AG09309 (cell line): Measurements from ENCODE around the gene RASL11B.

Experiments used
- DNase-seq: peaks from one replicate; pipeline ENCODE4 v3.0.0-alpha.2; 2010; ENCODE audit warnings: low read depth
- H3K4me3 ChIP-seq: 2 replicates; pipeline ENCODE4 v1.5.1; 2011; ENCODE audit warnings: mild to moderate bottlenecking, low read depth, low read length, moderate library complexity; ENCODE audit not compliant: control insufficient read depth
- CTCF ChIP-seq: IDR thresholded peaks from 2 replicates; pipeline ENCODE4 v1.5.1; 2011; ENCODE audit warnings: mild to moderate bottlenecking, low read depth, low read length, inconsistent platforms; ENCODE audit not compliant: insufficient read depth, control insufficient read depth; ENCODE audit errors: missing control alignments

RASL11B gene

DNA sequence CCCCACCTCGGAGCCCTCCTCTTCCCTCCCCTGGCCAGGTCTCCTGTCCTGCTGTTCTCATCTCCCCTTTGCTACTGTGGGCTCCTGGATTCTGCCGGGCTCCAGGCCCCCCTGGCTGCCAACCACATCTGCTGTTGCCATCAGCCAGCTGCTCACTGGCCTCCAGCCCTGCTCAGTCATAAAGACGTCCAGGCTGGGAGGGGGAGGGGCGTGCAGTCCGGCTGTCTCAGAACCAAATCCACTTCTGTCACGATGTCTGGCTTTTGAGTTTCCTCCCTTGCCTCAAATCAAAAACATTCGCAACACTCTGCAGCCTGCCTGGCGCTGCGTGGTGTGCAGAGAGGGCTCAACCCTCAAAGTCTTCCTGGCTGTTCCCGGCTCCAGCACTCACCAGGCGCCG is 7.1 kb downstream of the RASL11B start:
- no peak overlapping the region for H3K4me3 ChIP-seq

GRCh38 chr4:52869656-52870055 is 7.5 kb downstream of the RASL11B start:
- no peak for DNase-seq
- TF ChIP-seq CTCF, result no peak
- H3K4me3 ChIP-seq, result no peak overlapping the region

More for the DNA sequence above, 7.1 kb downstream of the RASL11B start:
- no peak for TF ChIP-seq CTCF
- no peak for DNase-seq

- no peak overlapping the region for H3K4me3 ChIP-seq
- TF ChIP-seq CTCF, result no peak
- DNase-seq, result no peak
Observed at GRCh38 chr4:52870225-52870624, 8.1 kb downstream of the RASL11B start.

- H3K4me3 ChIP-seq, result no peak overlapping the region
- no peak for DNase-seq
- no peak for TF ChIP-seq CTCF
Observed at GRCh38 chr4:52873191-52873590, 11.1 kb downstream of the RASL11B start.

- no peak overlapping the region for H3K4me3 ChIP-seq
- DNase-seq, result no peak
- no peak for TF ChIP-seq CTCF
Observed at GRCh38 chr4:52873861-52874343, 11.8 kb downstream of the RASL11B start.

- H3K4me3 ChIP-seq, result no peak overlapping the region
- no peak for TF ChIP-seq CTCF
- no peak for DNase-seq
Observed at GRCh38 chr4:52874948-52875347, 12.8 kb downstream of the RASL11B start.

DNA sequence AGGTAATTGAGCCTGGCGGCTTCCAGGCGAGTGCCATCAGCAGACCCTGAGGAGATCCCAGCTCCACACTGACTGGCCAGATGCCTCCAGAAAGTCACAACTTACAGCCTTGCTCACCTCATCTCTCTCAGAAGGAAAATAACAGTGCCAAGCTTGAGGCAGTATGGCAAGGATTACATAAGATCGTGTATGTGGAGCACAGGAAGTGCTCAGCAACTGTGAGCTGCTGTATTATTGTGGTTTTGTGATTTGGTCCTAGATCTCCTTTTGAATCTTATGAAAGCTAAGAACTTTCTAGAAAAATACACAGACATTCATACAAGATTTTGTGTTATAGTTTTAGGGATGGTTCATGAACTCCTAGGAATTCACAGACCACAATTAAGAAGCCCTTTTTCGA is 14.0 kb downstream of the RASL11B start:
- DNase-seq, result no peak
- TF ChIP-seq CTCF, result no peak

More for the DNA sequence above, 14.0 kb downstream of the RASL11B start:
- H3K4me3 ChIP-seq, result no peak overlapping the region
